ENCODE measurements around the gene SSBP3.

DNA sequence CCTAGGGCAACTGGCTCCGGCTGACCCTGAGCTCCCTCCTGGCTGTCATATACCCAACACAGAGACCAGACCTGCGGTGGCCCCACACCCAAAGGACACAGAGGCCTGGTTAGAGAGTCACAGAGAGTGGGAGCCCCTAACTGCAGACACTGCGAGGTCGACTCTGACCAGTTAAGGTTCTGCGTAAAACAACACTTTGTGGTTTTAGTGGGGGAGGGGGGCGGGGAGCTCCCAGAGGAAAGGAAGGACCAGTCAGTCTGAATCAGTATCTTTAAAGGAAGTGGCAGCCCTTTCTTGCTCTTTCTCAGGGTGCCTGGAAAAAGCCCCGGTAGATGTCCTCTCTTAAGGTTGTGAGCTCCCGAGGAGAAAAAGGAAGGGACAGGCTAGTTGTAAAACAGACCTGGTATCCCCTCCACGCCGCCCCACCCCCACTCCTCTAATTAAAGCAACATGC is 2.4 kb downstream of the SSBP3 start:
- TF ChIP-seq, protein P1, sequence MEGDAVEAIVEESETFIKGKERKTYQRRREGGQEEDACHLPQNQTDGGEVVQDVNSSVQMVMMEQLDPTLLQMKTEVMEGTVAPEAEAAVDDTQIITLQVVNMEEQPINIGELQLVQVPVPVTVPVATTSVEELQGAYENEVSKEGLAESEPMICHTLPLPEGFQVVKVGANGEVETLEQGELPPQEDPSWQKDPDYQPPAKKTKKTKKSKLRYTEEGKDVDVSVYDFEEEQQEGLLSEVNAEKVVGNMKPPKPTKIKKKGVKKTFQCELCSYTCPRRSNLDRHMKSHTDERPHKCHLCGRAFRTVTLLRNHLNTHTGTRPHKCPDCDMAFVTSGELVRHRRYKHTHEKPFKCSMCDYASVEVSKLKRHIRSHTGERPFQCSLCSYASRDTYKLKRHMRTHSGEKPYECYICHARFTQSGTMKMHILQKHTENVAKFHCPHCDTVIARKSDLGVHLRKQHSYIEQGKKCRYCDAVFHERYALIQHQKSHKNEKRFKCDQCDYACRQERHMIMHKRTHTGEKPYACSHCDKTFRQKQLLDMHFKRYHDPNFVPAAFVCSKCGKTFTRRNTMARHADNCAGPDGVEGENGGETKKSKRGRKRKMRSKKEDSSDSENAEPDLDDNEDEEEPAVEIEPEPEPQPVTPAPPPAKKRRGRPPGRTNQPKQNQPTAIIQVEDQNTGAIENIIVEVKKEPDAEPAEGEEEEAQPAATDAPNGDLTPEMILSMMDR (IDR thresholded peaks at IDR 0.05): no peak
- TF ChIP-seq POLR2A (IDR thresholded peaks at IDR 0.05): no peak

Measured in tibial nerve (tissue), 3 donors.